GM06990 (cell line): Measurements from ENCODE around the gene DTX1.
A peak's percentile ranks its signal among the peaks of the same experiment; 100 is the strongest.

Experiments used
- DNase-seq: peaks from one replicate; pipeline ENCODE4 v3.0.0-alpha.2; 2011; ENCODE audit not compliant: insufficient read length; ENCODE audit errors: extremely low read depth
- H3K27me3 ChIP-seq: replicated peaks from 2 replicates; pipeline ENCODE4 v1.6.0; 2011; ENCODE audit warnings: low read length; ENCODE audit not compliant: control insufficient read depth, insufficient read depth
- H3K36me3 ChIP-seq: 2 replicates; pipeline ENCODE4 v1.5.1; 2011; ENCODE audit warnings: low read length; ENCODE audit not compliant: control insufficient read depth, insufficient read depth
- H3K4me3 ChIP-seq: replicated peaks from 2 replicates; pipeline ENCODE4 v1.5.1; 2011; ENCODE audit warnings: low read depth, mild to moderate bottlenecking, control low read depth, low read length
- TF ChIP-seq, protein P1 (sequence below): IDR thresholded peaks from 2 replicates; pipeline ENCODE4 v1.5.1; 2011; ENCODE audit warnings: low read length, control low read depth, mild to moderate bottlenecking, inconsistent platforms; ENCODE audit not compliant: insufficient read depth, poor library complexity, severe bottlenecking

The DTX1 gene

DNA sequence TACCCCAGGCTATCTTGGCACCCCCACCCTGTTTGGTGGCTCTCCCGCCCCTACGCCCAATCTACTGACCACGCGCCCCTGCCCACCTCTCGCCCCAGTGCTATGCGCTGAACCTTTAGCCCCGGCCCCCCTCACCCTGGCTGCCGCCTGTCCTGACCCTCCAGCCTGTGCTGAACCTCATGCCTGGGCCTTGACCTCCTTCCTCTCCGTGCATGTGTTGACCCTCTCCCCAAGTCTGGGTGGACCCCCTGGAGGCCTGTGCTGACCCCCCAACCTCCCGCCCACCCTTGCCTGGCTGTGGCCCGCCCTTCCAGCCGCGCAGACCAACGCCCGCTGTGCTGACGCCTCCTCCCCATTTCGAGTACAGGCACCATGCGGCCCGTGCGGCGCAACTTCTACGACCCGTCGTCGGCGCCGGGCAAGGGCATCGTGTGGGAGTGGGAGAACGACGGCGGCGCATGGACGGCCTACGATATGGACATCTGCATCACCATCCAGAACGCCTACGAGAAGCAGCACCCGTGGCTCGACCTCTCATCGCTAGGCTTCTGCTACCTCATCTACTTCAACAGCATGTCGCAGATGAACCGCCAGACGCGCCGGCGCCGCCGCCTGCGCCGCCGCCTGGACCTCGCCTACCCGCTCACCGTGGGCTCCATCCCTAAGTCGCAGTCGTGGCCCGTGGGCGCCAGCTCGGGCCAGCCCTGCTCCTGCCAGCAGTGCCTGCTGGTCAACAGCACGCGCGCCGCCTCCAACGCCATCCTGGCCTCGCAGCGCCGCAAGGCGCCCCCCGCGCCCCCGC is 20.7 kb downstream of the DTX1 start:
- H3K36me3 ChIP-seq = no peaks in the 10 kb centered on the region
- TF ChIP-seq, protein P1, sequence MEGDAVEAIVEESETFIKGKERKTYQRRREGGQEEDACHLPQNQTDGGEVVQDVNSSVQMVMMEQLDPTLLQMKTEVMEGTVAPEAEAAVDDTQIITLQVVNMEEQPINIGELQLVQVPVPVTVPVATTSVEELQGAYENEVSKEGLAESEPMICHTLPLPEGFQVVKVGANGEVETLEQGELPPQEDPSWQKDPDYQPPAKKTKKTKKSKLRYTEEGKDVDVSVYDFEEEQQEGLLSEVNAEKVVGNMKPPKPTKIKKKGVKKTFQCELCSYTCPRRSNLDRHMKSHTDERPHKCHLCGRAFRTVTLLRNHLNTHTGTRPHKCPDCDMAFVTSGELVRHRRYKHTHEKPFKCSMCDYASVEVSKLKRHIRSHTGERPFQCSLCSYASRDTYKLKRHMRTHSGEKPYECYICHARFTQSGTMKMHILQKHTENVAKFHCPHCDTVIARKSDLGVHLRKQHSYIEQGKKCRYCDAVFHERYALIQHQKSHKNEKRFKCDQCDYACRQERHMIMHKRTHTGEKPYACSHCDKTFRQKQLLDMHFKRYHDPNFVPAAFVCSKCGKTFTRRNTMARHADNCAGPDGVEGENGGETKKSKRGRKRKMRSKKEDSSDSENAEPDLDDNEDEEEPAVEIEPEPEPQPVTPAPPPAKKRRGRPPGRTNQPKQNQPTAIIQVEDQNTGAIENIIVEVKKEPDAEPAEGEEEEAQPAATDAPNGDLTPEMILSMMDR = no peak
- H3K4me3 ChIP-seq = no peak overlapping the region

DNA sequence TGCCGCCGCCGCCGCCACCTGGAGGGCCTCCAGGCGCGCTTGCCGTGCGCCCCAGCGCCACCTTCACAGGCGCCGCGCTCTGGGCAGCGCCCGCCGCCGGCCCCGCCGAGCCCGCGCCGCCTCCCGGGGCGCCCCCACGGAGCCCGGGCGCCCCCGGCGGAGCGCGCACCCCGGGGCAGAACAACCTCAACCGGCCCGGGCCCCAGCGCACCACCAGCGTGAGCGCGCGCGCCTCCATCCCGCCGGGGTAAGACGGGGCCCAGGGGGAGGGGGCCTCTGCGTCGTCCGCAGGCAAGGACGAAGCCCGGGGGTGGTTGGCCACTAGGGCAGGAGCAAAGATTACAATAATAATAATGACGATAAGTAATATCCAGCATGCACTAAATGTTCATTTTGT is 21.3 kb downstream of the DTX1 start:
- no peaks in the 10 kb centered on the region for H3K27me3 ChIP-seq
- no peak for DNase-seq
- H3K4me3 ChIP-seq = no peak overlapping the region
- H3K36me3 ChIP-seq = no peaks in the 10 kb centered on the region
- TF ChIP-seq, protein P1 = no peak

More for the DNA sequence above, 20.7 kb downstream of the DTX1 start:
- H3K27me3 ChIP-seq = no peaks in the 10 kb centered on the region
- peak; percentile 69 for DNase-seq

DNA sequence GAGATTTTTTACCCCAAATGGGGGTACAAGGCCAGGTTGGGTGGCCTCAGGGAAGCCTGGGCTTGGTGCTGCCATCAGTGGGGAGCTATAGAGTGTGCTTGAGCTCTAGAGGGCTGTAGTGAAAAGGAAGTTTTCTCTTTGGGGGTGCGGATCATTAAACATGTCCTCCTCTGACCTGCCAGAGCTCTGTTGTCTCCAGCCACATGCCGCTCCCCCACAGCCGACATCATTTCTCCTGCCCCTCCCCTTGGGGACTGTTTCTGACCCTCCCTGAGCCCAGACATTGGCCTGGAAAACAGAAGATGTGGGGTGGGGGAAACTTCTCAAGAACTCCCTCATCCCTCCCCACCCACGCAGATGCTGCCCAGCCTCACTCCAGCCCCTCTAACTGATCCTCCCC is 25.3 kb downstream of the DTX1 start:
- no peak overlapping the region for H3K4me3 ChIP-seq
- DNase-seq = no peak
- no peaks in the 10 kb centered on the region for H3K36me3 ChIP-seq
- H3K27me3 ChIP-seq = no peaks in the 10 kb centered on the region
- TF ChIP-seq, protein P1 = no peak

DNA sequence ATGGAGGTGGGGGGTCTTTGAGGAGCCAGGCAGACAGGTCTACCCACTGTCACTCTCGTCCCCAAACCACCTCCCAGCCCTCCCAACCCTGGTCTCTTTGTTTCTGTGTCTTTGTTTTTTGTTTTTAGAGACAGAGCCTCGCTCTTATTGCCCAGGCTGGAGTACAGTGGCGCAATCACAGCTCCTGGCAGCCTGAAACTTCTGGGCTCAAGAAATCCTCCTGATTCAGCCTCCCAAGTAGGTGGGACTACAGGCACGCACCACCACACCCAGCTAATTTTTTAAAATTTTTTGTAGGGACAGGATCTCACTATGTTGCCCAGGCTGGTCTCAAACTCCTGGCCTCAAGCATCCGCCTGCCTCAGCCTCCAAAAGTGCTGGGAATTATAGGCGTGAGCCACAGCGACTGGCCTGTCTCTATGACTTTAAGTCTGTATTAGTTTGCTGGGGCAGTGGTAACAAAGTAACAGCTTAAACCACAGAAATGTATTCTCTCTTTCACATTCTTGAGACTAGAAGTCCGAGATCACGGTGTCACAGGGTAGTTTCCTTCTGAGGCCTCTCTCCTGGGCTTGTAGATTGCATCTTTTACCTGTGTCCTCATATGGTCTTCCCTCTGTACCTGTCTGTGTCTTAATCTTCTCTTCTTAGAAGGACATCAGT is 26.1 kb downstream of the DTX1 start:
- no peak overlapping the region for H3K4me3 ChIP-seq
- no peak for DNase-seq
- TF ChIP-seq, protein P1 = no peak
- no peaks in the 10 kb centered on the region for H3K36me3 ChIP-seq
- no peaks in the 10 kb centered on the region for H3K27me3 ChIP-seq

DNA sequence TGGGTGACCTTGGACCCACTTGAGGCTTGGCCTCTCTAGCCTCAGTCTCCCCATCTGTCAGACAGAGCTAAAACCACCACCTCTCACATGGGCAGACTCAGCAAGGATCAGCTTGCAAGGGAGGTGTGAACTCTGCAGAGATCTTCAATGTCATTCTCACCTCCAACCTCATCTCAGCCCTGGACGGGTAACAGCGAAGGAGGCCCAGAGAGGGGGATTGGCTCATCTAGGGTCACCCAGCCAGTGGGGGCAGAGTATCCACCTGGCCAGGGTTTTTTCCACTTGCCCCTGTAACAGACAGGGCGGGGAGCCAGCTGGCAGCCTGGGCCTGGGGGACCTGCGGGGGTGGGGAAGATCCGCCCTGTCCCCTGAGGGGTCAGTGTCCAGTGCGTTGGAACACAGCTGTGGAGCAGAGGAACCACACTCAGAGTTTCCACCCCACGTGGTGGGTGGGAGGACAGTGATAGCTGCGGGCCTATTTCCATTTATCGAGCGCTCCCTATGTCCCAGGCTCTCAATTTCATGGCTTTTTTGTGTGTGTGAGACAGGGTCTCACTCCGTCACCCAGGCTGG is 27.4 kb downstream of the DTX1 start:
- no peaks in the 10 kb centered on the region for H3K36me3 ChIP-seq
- TF ChIP-seq, protein P1 = no peak
- no peaks in the 10 kb centered on the region for H3K27me3 ChIP-seq
- H3K4me3 ChIP-seq = no peak overlapping the region
- no peak for DNase-seq
